Breast epithelium (tissue), 3 donors: ENCODE results near the gene HIP1.
"Not testable (repeated sequence)": the region's sequence is repeated elsewhere in the genome, so short reads cannot be mapped to it uniquely, and the experiment has no call there.

ENCODE experiments used
- CTCF ChIP-seq, 3 donors: fragments of 450-650 bp; IDR thresholded peaks; one replicate each; pipeline ENCODE4 v1.5.1; 2016 to 2017; ENCODE audit warnings: antibody characterized with exemption in 3 of 3, mild to moderate bottlenecking in 3 of 3, moderate library complexity in 3 of 3
- POLR2A ChIP-seq: fragments of 450-650 bp; IDR thresholded peaks from one replicate; pipeline ENCODE4 v1.6.1; 2016; ENCODE audit warnings: antibody characterized with exemption, mild to moderate bottlenecking, moderate library complexity
- POLR2AphosphoS5 ChIP-seq, 3 donors: sonication (generic); formaldehyde crosslinking; IDR thresholded peaks; one replicate each; pipeline ENCODE4 v1.6.1; 2017; ENCODE audit warnings: antibody characterized with exemption in 3 of 3

GRCh38 chr7:75521727-75522126 lies 217.0 kb downstream of the HIP1 start:
- TF ChIP-seq CTCF (IDR thresholded peaks at IDR 0.05); POLR2A; POLR2AphosphoS5 (IDR thresholded peaks at IDR 0.05): not testable (repeated sequence)
